ENCODE data around the gene CNTN4.
"Not testable (repeated sequence)": the region's sequence is repeated elsewhere in the genome, so short reads cannot be mapped to it uniquely, and the experiment has no call there.

The CNTN4 gene

GRCh38 chr3:2937055-2937454 lies 838.4 kb downstream of the CNTN4 start:
- no peak for DNase-seq

- DNase-seq: no peak
Measured at GRCh38 chr3:2937592-2937991, 838.9 kb downstream of the CNTN4 start.

- DNase-seq: no peak
Measured at GRCh38 chr3:2938711-2939110, 840.0 kb downstream of the CNTN4 start.

- no peak for DNase-seq
Measured at GRCh38 chr3:2940062-2940461, 841.4 kb downstream of the CNTN4 start.

DNA sequence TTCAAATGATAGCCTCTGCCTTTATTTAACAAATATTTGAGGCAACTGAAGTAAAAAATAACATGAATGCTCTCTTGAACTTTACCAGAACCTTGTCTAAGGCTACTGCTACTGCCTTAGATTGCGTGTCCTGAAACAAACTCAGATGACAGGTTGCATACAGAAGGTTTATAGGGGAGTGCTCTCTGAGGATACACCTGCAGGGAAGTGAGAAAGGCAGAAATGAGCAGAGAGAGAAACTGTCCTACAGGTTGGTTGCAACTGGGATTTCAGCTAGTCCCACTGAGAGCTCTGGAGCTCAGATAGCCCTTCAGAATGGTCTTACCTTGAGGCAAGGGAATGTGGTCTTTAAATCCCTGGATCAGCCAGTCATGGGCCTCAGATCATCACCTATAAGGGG lies 846.0 kb downstream of the CNTN4 start:
- no peak for DNase-seq

- DNase-seq: no peak
Measured at GRCh38 chr3:2945121-2945520, 846.5 kb downstream of the CNTN4 start.

DNA sequence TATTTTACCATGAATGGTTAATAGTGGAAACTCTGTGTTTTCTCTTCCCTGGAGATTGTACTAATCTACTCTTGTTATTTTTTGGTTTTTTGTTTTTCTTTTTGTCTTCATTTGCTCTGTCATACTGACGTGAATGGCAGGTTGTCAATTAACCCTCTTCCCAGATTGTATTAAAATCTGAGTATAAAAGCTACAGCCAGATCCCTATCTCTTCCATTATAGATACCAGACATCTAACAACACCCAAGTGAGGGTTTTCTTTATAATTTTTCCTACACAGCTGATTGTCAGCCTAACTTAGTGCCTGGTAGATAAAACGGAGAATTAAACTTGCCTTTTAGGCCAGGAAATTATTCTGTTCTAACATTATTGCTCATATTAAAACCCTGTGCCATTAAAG lies 848.9 kb downstream of the CNTN4 start:
- DNase-seq: no peak

DNA sequence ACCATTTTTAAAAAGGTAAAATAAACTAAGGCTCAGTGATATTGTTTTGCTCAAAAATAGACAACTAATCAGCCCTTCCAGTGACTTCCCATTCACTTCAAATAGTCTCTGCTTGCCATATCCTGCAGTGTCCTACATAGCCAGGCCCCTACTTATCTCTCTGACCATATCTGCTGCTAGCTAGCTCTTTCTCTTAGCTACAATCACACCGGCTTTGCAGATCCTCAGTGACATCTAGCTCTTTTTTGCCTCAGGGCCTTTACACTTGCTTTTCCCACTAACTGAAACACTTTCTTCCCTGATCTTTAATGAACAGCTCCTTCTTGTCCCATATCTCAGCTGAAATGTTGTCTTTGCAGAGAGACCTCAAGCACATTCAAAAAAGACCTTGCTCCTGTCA lies 850.2 kb downstream of the CNTN4 start:
- DNase-seq: no peak

DNA sequence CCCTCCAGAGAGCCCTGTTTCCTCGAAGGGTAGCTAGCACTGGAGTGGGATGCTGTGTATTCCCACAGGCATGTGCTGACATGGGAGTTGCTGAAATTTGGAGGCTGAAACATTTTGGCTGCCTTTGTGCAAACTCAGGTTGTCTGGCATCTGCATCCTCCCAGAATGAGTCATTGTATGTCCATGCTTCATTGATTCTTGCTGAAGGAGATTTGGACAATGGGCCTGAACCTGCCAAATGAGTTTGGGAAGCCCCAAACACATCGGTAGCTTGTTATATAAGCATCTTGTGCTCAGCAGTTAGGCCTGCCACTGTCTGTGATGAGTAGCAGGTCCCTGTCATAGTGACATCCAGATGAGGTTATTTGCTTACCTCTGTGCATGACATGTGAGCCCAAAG lies 851.5 kb downstream of the CNTN4 start:
- DNase-seq: no peak

GRCh38 chr3:2957115-2957514 lies 858.4 kb downstream of the CNTN4 start:
- no peak for DNase-seq

GRCh38 chr3:2958551-2958950 lies 859.9 kb downstream of the CNTN4 start:
- no peak for DNase-seq

- no peak for DNase-seq
Measured at GRCh38 chr3:2961576-2961975, 862.9 kb downstream of the CNTN4 start.

DNA sequence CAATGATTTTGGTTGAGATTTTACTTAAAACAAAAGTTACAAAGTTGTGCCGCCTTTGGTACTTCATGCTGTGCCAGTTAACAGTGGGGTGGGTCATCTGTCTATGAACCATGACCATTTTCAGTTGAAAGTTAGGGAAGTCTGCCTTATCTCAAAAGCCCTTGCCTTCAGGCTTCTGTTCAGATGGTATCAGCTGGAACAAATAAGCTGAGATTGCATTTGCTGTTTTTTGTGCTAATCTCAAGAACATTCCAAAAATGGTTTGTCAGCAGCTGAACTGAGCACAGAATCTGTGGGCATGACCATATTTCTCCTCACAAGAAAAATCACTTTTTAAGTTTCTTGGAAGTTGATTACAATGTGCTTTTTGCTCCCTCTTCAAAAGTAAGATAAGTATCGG lies 869.2 kb downstream of the CNTN4 start:
- no peak for DNase-seq

GRCh38 chr3:2968475-2968874 lies 869.8 kb downstream of the CNTN4 start:
- no peak for DNase-seq

DNA sequence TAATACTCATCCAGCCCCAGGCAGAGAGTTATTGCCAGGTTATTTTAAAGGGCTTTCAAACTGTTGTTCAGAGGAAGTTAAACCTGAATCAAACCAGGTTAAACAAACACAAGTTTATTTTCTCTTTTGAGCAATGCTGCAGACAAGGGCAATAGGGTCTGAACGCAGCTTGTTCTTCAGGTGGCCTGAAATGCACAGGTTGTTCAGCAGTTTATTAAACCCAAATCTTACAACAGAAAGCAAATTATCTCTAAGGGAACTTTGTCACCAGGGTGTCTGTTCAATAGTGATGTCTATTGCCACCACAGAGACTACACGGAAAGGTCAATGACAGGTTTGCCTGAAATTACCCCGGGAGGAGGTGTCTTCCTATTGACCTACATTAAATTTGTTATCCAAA lies 877.5 kb downstream of the CNTN4 start:
- DNase-seq: no peak

- no peak for DNase-seq
Measured at GRCh38 chr3:2976796-2977195, 878.1 kb downstream of the CNTN4 start.

DNA sequence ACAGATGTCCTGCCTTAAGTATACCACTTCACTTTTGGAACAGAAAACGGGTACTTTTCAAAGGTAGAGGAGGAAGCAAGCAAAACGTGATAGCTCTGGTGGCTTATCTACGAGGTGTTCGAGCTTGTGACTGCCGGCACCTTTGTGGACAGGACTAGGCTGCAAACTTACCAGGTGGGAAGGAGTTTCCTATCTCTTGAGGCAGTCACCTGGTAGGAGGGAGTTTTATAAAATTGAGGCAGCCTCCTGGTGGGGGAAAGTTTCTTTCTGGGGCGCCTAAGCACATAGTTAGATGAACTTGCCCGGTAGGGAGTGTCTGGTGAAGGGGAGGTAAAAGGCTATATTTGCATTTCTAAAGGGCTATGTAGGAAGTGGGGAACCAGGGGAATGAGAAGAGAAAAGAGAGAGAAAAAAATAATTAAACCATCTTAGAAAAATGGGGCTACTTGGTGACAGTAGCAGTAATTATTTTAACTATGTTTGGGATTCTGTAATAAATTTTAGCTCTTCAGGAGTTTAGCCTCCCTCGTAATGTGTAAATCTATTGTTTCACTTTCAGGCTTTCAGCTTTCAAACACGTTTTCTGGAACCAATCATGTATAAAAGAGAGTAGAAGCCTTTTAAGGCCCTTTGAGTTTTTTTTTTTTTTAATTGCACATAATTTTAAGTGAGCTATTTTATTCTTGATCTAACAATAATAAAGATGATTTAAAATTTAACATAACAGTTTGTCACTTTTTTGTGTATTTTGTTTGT lies 880.5 kb downstream of the CNTN4 start:
- DNase-seq: no peak

DNA sequence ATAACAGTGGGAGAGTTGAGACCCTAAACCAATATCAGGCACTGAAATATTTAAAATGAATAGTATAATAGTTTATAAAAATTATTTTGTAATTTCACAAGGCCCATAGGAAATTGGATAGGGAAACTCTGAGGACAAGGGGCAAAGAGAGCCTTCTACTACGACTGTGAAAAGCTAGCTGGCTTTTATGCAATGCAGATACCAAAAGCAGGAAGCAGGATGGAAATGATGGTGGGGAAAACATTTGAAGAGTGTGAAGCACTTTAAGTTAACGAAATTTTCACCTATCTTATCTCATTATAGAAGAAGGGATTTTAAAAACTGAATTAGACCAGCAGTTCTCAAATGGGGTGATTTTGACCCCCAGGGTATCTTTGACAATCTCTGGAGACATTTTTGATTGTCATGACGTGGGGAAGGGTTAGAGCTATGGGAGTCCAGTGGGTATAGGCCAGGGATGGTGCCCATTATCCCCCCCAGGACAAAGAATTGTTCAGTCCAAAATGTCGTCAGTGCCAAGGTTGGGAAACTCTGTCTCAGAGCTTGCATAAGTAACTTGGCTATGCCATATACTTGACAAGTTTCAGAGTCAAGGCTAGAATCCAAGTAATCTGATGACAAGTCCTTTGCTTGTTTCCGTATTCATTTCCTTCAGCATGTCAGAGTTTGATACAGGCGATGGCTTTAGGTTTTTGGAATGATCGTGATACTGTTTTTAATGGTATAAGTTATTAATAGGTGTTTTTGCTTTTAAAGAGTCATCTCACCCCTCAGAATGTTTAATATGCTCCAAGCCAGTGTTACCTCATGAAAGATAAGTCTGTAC lies 885.6 kb downstream of the CNTN4 start:
- DNase-seq: no peak

DNA sequence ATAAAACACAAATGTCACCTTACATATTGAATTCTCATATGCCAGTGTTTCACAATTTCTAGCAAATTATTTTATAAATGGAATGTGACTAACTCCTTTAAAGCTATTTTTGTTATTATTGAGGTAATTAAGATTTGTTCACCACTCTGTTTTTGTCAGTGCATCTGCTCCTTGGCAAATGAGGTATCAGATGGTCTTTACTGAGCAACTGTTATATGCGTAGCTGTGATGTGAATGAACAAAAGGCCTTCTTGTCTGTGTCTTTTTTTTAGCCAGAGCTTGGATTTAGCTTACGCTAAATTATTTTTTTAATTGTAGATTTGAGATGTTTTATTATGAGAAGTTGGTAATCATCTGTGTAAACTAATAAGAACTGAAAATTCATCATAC lies 886.2 kb downstream of the CNTN4 start:
- no peak for DNase-seq

DNA sequence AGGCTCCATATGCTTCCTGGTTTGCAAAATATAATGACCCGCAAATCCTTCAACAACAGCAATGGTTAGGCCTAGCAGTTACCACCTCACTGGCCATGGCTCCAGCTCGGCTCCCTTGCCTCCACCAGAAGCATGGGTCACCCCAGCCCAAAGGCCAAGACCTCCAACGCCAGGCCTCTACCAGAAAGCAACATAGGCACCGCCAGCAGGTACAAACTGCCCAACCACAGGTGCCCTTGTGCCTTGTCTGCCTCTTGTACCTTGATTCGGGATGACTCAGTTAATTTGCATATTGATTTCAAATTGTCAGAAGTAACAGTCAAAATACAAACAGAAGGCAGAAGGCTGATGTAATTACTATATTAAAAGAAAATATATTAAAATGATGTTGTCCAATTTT lies 886.8 kb downstream of the CNTN4 start:
- DNase-seq: no peak

DNA sequence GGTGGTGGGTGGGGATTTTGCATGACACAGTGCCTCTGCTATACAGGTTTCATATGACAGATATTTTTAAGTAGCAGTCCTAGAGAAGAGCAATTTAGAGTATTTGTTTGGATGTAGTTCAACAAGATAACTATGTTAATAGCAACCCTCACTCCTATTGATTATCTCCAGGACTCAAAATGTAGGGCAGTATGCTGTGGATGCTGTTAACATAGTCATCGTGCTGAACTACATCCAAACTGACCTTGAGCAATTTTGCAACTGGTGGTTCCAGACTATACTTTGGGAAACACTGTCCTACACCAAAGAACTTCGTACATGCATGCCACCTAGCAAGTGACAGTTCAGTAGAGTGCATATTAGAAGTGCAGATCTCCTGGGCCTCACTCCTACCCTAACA lies 893.9 kb downstream of the CNTN4 start:
- DNase-seq: no peak

DNA sequence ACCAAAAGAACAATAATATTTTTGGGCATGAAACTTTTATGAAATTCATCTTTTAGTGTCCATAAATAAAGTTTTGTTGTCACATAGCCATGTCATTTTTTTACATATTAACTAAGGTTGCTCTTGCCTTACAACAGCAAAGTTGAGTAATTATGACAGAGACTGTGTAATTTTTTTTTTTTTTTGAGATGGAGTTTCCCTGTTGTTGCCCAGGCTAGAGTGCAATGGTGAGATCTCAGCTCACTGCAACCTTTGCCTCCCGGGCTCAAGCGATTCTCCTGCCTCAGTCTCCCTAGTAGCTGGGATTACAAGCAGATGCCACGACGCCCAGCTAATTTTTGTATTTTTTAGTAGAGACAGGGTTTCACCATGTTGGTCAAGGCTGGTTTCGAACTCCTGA lies 894.5 kb downstream of the CNTN4 start:
- DNase-seq: not testable (repeated sequence)

GRCh38 chr3:2993736-2994135 lies 895.1 kb downstream of the CNTN4 start:
- DNase-seq: no peak

DNA sequence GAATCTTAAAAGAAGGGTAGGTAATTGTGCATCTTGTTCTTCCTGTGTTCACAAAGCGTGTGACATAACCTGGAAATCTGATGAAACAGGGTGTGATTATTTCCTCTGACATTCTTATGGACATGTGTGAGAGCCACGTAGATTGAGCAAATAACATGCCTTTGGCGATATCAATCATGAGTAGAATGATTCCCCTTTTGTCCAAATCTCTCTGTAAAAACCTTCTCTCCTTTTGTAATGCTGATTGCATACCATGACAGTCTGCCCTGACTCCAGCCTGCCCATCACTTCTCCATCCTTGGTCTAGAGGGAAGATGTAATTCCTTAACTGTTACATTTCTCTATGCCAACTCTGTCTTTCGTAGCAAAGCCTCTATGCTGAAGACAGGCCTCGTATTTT lies 896.5 kb downstream of the CNTN4 start:
- DNase-seq: no peak

Data from cortex of kidney (tissue), 1 donor.